ENCODE data around the gene GFOD2.

- TF ChIP-seq CTCF (IDR thresholded peaks at IDR 0.05), result no peak
- no peak for TF ChIP-seq POLR2A (IDR thresholded peaks at IDR 0.05)
Measured at GRCh38 chr16:67716097-67716496, 3.0 kb downstream of the GFOD2 start.

Measured in body of pancreas (tissue), 4 donors.